Breast epithelium (tissue), 4 donors: ENCODE measurements around the gene CKAP4. TPM values are rescaled to one million over a fixed set of nuclear protein-coding genes. Genes with fewer than 3 reads are reported as not detected.

Experiments used
- DNase-seq, 2 donors: peaks; one replicate each; pipeline ENCODE4 v3.0.0-alpha.2; 2019; ENCODE audit warnings: low spot score in 2 of 2
- H3K27ac ChIP-seq, 2 donors: fragments of 200-600 bp; sonication (generic) in 1 of 2; one replicate each; pipeline ENCODE4 v1.5.1; 2016 to 2019; ENCODE audit warnings: mild to moderate bottlenecking in 1 of 2
- H3K27me3 ChIP-seq, 2 donors: fragments of 200-600 bp; sonication (generic) in 1 of 2; one replicate each; pipeline versions ENCODE4 v1.5.1 to v1.6.0; 2017 to 2019; ENCODE audit warnings: control low read depth in 1 of 2, mild to moderate bottlenecking in 1 of 2
- H3K36me3 ChIP-seq: fragments of 200-600 bp; one replicate; pipeline ENCODE4 v1.5.1; 2019
- H3K4me1 ChIP-seq, 2 donors: fragments of 200-600 bp; sonication (generic); one replicate each; pipeline ENCODE4 v1.5.1; 2016 to 2019; ENCODE audit warnings: control low read depth in 1 of 2
- H3K4me3 ChIP-seq, 3 donors: fragments of 200-600 bp; sonication (generic); 1 replicate in 2 of 3; 2 replicates in 1 of 3; pipeline ENCODE4 v1.5.1; 2016 to 2019; ENCODE audit warnings: mild to moderate bottlenecking in 3 of 3, moderate library complexity in 2 of 3
- H3K9me3 ChIP-seq, 2 donors: fragments of 200-600 bp; sonication (generic) in 1 of 2; one replicate each; pipeline ENCODE4 v1.5.1; 2016 to 2019; ENCODE audit warnings: control low read depth in 1 of 2
- CTCF ChIP-seq, 3 donors: fragments of 450-650 bp; IDR thresholded peaks; one replicate each; pipeline ENCODE4 v1.5.1; 2016 to 2017; ENCODE audit warnings: antibody characterized with exemption in 3 of 3, mild to moderate bottlenecking in 3 of 3, moderate library complexity in 3 of 3
- POLR2A ChIP-seq: fragments of 450-650 bp; IDR thresholded peaks from one replicate; pipeline ENCODE4 v1.6.1; 2016; ENCODE audit warnings: antibody characterized with exemption, mild to moderate bottlenecking, moderate library complexity
- POLR2AphosphoS5 ChIP-seq, 3 donors: sonication (generic); formaldehyde crosslinking; IDR thresholded peaks; one replicate each; pipeline ENCODE4 v1.6.1; 2017; ENCODE audit warnings: antibody characterized with exemption in 3 of 3
- intact Hi-C: fragments of 100-400 bp; cut with DNase I; formaldehyde crosslinking; loops from one replicate; pipeline ENCODE4 v1.15.1; 2023; ENCODE audit warnings: low total_unique reads
- total RNA-seq, 3 donors: library from RNA; depleted of rRNA; stranded (reverse); fragments of >200 nt; gene quantifications; one replicate each; pipeline ENCODE4 v1.1.0, GENCODE V29; 2016

The CKAP4 gene
- total RNA-seq, 3 donors from 2014 or later, result 22.0 to 39.3 (median 30.9) TPM

DNA sequence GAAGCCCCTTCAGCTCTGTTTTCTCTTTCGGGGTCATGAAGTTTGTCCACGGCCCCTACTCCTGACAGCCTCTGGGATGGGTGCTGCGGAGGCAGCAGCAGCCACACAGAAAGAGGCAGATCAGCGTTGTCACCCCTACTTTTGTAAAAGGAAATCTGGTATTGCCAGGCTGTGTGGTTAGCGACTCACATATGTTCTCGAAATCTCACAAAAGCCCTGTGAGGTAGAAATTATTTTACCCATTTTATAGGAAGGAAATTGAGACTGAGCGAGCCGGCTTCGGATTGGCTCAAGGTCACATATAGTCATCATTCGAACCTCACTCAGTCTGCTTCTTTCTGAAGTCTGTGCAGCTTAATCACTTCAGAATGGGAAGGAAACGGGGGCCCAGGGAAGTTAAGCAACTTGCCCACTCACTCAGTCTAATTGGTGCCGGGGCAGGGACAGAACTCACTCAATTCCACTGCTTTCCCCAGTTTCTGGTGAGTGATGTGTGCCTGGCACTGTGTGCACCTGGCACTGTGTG, 1.1 kb upstream of the CKAP4 start:
- Histone ChIP-seq H3K27me3 (no peaks in the 10 kb centered on the region), H3K4me3 (peak overlapping the region; percentile 81 to 95 (median 89)), H3K27ac (peak overlapping the region; percentile 99 to 100), H3K9me3 (no peaks in the 10 kb centered on the region), H3K4me1 (peaks cover 0 to 7% of the 10 kb centered on the region in 2 donors), H3K36me3 (no peaks in the 10 kb centered on the region)
- TF ChIP-seq CTCF (IDR thresholded peaks at IDR 0.05) (no peak), POLR2AphosphoS5 (IDR thresholded peaks at IDR 0.05) (no peak), POLR2A (no peak)
- no peak for DNase-seq
- intact Hi-C loops, result no loop called here

- TF ChIP-seq POLR2A (no peak), POLR2AphosphoS5 (IDR thresholded peaks at IDR 0.05) (no peak), CTCF (IDR thresholded peaks at IDR 0.05) (no peak)
- peak in 1 of 2 donors; percentile 56 for DNase-seq
- peaks cover 0 to 7% of the 10 kb centered on the region in 2 donors for H3K4me1 ChIP-seq
- peak overlapping the region; percentile 81 to 95 (median 89) for H3K4me3 ChIP-seq
- no peaks in the 10 kb centered on the region for H3K9me3 ChIP-seq
- H3K27me3 ChIP-seq, result no peaks in the 10 kb centered on the region
- peak overlapping the region; percentile 99 to 100 for H3K27ac ChIP-seq
- no peaks in the 10 kb centered on the region for H3K36me3 ChIP-seq
- intact Hi-C loops, result no loop called here
These were observed 559 bp upstream of the CKAP4 start for GRCh38 chr12:106248312-106248845.

DNA sequence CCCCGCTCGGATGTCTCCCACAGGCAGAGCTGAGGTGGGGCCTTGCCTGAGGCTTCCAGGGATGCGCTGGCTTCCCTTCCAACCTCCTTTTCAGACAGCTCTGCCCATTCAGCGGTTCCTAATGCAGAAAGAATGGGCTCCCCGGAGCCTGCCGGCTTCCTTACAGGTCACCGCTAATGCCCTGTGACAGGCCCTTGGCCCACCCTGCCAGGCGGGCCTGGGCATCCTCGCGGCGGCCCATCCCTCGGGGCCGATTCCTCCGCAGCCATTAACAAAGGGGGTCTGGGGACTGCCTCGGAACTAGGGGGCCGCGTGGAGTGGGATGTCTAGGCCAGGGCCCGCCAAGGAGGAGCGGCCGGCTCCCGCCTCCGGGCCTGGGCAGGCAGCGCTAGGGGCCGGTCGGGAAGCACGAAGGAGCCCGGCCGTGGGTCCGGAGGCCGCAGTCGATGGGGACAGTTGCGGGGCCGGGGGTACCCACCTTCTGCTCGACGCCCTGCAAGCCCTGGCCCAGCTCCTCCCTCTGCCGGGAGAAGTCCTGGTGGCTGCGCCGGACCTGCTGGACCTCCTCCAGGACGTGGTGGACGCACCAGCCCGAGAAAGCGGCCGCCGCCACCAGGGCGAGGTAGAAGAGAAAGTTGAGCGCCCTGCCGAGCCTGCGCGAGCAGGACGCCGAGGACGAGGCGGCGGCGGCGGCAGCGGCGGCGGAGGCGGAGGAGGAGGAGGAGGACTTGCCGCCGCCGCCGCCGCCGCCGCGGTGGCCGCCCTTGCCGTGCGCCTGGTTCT, 738 bp downstream of the CKAP4 start:
- DNase-seq, result peak; percentile 44 to 63
- Histone ChIP-seq H3K9me3 (no peaks in the 10 kb centered on the region), H3K4me1 (peaks cover 0 to 7% of the 10 kb centered on the region in 2 donors), H3K27me3 (no peaks in the 10 kb centered on the region), H3K4me3 (peak overlapping the region; percentile 81 to 95 (median 89)), H3K27ac (peak overlapping the region; percentile 99 to 100), H3K36me3 (no peaks in the 10 kb centered on the region)
- peak in 1 of 3 donors; percentile 18 for TF ChIP-seq POLR2AphosphoS5 (IDR thresholded peaks at IDR 0.05)
- TF ChIP-seq CTCF (IDR thresholded peaks at IDR 0.05), result peak in 2 of 3 donors; percentile 7 to 8
- no peak for TF ChIP-seq POLR2A
- intact Hi-C loops, result no loop called here

GRCh38 chr12:106245767-106246166, 2.1 kb downstream of the CKAP4 start:
- peak overlapping the region; percentile 81 to 95 (median 89) for H3K4me3 ChIP-seq
- no peaks in the 10 kb centered on the region for H3K27me3 ChIP-seq
- H3K27ac ChIP-seq, result peak overlapping the region; percentile 99 to 100
- H3K36me3 ChIP-seq, result no peaks in the 10 kb centered on the region
- TF ChIP-seq POLR2A, result no peak
- peak in 1 of 3 donors; percentile 23 for TF ChIP-seq POLR2AphosphoS5 (IDR thresholded peaks at IDR 0.05)
- no peak for TF ChIP-seq CTCF (IDR thresholded peaks at IDR 0.05)
- DNase-seq, result peak in 1 of 2 donors; percentile 32
- intact Hi-C loops, result no loop called here
- H3K9me3 ChIP-seq, result no peaks in the 10 kb centered on the region
- H3K4me1 ChIP-seq, result peaks cover 0 to 7% of the 10 kb centered on the region in 2 donors

- intact Hi-C loops, result no loop called here
These were observed 4.2 kb downstream of the CKAP4 start for GRCh38 chr12:106243620-106244019.

More at GRCh38 chr12:106243620-106244019, 4.2 kb downstream of the CKAP4 start:
- no peaks in the 10 kb centered on the region for H3K36me3 ChIP-seq
- H3K4me1 ChIP-seq, result peaks cover 0 to 7% of the 10 kb centered on the region in 2 donors
- H3K27me3 ChIP-seq, result no peaks in the 10 kb centered on the region
- H3K27ac ChIP-seq, result no peak overlapping the region
- no peaks in the 10 kb centered on the region for H3K9me3 ChIP-seq
- DNase-seq, result no peak
- TF ChIP-seq POLR2A (no peak), POLR2AphosphoS5 (IDR thresholded peaks at IDR 0.05) (no peak), CTCF (IDR thresholded peaks at IDR 0.05) (no peak)
- no peak overlapping the region for H3K4me3 ChIP-seq
